Spleen (tissue), 7 donors: ENCODE measurements around the gene ZBTB48.

Source experiments
- POLR2A ChIP-seq, 3 donors: fragments of 450-650 bp; IDR thresholded peaks; one replicate each; pipeline ENCODE4 v1.5.1; 2017; ENCODE audit warnings: antibody characterized with exemption in 3 of 3, mild to moderate bottlenecking in 1 of 3
- POLR2AphosphoS5 ChIP-seq, 3 donors: sonication (generic); formaldehyde crosslinking; IDR thresholded peaks; one replicate each; pipeline ENCODE4 v1.5.1; 2017; ENCODE audit warnings: antibody characterized with exemption in 3 of 3
- TF ChIP-seq, protein P1 (sequence below), 11 experiments: fragments of 200-600 bp in 7 of 11; fragments of 450-650 bp in 4 of 11; sonication (generic) in 4 of 11; IDR thresholded peaks in 8 of 11; conservative IDR thresholded peaks in 3 of 11; 1 replicate in 7 of 11; 2 replicates in 4 of 11; pipeline versions ENCODE4 v1.4.0 to v1.8.0; 2016 to 2021; ENCODE audit warnings: antibody characterized with exemption in 11 of 11, inconsistent platforms in 4 of 11, mild to moderate bottlenecking in 1 of 11
- donor health status: DM: no; HTN: no; CAD: no; lungs with moderate emphysema.
- donor health status: DM: no; HTN: no; CAD: no.
- donor health status: DM: no; HTN: no; CAD: no.

DNA sequence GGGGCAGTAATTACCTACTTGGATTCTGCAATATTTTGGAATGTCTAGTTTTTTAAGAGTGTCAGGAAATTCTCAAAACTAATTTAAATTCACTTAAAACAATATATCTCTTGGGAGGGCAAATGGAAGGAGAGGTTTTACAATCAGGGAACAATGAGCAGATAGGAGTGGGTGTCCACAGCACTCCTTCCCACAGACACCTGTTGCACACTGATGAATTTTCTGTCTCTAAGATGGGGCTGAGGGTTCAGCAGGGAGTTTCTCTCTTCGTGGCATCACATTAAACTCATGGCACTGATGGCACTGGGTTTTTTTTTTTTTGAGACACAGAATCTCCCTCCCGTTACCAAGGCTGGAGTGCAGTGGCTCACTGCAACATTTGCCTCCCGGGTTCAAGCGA is 39.3 kb downstream of the ZBTB48 start:
- TF ChIP-seq, protein P1, sequence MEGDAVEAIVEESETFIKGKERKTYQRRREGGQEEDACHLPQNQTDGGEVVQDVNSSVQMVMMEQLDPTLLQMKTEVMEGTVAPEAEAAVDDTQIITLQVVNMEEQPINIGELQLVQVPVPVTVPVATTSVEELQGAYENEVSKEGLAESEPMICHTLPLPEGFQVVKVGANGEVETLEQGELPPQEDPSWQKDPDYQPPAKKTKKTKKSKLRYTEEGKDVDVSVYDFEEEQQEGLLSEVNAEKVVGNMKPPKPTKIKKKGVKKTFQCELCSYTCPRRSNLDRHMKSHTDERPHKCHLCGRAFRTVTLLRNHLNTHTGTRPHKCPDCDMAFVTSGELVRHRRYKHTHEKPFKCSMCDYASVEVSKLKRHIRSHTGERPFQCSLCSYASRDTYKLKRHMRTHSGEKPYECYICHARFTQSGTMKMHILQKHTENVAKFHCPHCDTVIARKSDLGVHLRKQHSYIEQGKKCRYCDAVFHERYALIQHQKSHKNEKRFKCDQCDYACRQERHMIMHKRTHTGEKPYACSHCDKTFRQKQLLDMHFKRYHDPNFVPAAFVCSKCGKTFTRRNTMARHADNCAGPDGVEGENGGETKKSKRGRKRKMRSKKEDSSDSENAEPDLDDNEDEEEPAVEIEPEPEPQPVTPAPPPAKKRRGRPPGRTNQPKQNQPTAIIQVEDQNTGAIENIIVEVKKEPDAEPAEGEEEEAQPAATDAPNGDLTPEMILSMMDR (IDR thresholded peaks at IDR 0.05 in 8 of 11, conservative IDR thresholded peaks at IDR 0.05 in 3 of 11), result no peak
- TF ChIP-seq POLR2A (IDR thresholded peaks at IDR 0.05) (no peak), POLR2AphosphoS5 (IDR thresholded peaks at IDR 0.05) (no peak)
